HuH-7.5 (cell line): Measurements from ENCODE around the gene VSTM4.

Source experiments
- DNase-seq: peaks from one replicate; pipeline ENCODE4 v3.0.0; 2011; ENCODE audit warnings: low spot score

The VSTM4 gene

DNA sequence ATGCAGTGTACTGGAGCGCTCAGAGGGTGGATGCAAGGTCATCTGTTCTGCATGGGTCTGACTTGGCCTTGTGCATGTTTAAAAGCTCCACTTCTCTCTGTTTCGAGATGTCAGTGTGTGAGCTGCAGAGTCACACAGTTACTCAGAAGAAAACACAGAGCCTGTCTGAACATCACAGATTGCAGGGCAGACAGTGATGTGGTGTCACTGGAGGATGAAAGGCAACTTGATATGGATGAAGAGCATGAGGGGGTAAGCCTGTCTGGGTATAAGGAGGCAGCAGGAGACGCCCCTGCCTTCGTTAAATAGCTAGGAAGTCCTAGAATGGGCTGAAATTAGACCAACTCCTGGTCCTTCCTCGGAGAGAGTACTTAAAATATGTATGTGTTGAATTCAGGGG is 108.2 kb downstream of the VSTM4 start:
- DNase-seq, result no peak

DNA sequence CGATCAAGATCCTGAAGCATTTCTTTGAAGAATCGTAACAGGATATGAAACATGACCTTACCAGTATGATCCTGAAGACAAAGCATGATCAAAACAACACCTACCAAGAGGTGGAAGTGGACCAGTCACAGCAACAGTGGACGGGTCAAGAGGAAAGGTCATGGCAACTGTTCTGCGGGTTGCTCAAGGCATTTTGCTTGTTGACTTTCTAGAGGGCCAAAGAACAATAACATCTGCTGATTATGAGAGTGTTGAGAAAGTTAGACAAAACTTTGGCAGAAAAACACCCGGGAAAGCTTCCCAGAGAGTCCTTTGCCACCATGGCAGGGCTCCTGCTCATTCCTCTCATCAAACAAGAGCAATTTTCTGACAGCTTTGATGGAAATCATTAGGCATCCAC is 110.1 kb downstream of the VSTM4 start:
- no peak for DNase-seq

DNA sequence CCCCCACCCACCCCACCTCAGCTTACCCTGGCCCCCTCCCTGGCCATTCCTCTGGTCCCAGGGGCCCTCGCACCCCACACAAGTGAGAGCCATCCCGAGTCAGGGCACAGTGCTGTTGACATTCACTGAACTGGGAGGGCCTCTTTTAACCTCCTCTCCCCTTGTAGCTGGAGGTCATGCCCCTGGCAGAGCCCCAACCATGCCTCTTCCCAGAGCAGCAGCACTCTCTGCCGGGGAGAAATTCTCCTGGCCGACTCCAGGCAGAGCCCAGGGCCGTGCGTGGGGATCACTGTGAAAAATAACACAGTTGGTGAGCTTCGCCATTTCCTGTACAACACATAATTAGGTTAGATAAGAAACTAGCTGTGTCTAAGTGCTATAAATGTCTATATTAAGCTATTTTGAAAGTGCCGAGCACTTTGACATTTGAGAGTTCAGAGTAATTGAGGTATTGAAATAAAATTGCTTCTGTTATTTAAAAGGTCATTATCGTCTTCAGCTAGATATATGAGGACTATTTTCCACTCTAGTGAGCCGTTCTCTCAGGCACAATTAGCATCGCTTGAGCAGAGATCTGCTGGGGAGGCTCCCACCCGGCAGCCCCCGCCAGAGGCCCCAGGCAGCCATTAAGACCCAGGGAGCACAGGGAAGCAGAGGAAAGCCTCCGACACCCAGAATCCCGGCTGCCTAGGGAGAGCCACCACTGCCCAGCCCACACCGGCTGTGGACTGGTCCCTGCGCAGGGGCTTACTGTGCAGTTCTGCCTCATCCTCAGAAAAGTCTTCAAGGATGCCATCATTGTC is 113.3 kb downstream of the VSTM4 start:
- no peak for DNase-seq

DNA sequence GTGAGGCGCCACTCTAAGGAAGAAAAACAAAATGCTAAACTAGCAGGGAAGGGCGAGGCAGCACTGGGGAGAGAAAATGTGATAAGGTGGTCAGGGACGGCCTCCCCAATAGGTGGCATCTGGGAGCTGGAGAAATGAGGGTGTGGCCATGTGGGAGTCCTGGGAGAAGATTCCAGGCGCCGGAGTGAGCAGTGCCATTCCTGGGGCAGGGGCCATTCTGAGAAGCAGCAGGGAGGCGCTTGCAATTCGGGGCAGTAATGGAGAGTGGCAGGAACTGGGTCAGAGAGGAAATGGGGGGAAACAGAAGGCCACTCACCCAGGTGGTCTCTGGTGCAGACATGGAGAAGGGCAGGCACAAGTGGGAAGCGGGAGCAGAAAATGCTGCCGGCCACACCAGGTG is 113.9 kb downstream of the VSTM4 start:
- DNase-seq, result peak; percentile 16

DNA sequence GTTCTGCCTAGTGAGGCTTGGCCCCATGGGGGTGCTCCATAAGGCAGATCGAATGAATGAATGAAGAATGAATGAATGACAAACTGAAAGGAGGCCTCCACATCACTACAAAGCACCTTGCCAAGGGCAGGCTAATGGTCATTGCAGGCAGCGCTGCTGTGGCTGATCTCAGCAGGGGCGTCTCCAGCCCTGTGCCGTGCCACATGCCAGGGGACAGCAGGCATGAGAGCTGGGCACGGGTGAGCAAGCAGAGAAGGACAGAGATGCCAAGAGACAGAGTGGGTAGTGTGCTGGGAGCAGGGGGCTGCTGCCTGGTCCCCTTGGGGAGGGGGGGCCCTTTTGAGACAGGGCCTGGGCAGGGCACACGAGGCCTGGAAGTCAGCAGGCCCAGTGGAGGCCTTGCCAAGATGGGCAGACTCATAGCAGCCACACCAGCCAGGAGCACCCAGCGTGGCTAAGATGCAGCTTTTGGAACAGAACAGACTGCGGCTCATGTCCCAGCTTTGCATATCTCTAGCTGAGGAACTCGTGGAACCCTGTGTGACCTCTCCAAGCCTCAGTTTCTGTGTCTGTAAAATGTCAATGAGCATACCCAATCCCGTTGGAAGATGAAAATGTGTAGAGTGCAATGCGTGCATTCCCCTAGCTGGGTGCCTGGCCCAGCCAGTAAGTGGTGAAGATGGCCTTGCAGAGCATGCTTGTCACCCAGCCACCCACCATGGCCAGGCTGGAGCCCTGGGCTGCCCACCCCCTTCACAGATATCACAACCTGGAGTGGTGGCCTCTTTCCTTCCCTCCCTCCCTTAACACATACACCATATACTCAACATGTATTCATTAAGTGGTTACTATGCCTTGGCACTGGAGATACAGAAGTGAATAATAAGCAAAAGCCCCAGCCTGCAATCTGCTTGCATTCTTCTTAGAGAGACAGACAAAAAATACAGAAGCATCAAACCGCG is 114.6 kb downstream of the VSTM4 start:
- DNase-seq, result no peak

DNA sequence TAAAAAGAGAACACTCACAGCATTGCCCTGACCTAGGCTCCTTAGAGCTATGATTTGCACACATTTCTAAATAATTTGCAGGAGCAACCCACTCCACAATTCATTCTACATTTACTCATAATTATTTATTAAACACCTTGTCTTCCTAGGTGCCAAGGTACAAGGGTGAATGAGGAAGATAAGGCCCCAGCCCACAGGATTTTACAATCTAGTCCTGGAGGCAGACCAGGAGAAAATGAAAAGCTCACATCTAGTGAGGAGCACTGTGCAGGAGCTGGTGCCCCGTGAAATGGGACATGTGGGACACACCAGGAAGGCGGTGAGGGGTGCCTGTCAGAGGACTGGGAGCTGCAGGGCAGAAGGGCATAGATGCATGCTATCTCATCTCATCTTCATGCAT is 116.0 kb downstream of the VSTM4 start:
- DNase-seq, result no peak

DNA sequence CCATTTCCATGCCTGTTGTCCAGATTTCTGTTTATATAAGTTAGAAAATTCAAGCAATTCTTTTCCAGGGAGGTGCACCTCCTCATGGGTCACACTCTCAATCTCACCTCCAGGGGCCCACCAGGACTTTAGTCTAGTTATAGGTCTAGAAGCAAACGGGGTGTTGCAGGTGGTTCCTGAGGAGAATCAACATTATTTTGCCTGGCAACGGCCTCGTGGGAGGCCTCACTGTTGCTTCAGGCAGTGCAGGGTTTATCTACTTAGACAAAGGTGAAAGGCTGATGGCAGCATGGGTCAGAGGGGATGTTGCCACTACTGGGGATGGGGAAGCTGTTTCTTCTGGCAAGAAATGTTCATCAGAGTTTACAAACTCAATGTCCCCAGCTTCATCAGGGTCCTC is 119.0 kb downstream of the VSTM4 start:
- no peak for DNase-seq

DNA sequence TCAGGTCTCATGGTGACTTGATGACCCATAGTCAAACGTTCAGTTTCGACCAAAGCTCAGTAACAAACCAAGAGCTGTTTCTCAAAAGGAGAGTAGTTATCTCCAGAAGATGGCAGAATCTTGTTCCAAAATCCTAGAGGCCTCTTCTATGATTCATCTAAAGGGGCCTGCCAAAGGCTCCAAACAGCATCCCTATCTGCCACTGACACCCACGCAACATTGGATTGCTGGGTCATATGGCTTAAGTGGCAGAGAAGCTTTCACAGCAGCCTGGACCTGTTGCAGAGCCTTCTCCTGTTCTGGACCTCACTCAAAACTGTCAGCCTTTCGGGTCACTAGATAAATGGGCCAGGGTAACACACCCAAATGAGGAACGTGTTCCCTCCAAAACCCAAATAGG is 121.7 kb downstream of the VSTM4 start:
- DNase-seq, result no peak

DNA sequence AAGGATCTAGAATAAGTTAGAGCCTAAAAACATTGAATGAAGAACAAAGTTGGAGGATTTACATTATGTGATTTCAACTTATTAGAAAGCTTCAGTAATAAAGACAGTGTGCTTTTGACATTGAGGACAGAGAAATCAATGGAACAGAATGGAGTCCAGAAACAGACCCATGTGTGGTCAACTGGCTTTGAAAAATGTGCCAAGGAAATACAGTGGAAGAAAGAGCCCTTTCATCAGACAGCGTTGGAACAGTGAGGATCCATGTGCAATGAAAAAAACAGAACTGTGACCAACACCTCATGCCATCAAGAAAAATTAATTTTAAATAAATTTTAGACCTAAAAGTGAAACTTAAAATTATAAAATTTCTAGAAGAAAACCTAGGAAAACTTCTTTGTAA is 125.1 kb downstream of the VSTM4 start:
- no peak for DNase-seq

DNA sequence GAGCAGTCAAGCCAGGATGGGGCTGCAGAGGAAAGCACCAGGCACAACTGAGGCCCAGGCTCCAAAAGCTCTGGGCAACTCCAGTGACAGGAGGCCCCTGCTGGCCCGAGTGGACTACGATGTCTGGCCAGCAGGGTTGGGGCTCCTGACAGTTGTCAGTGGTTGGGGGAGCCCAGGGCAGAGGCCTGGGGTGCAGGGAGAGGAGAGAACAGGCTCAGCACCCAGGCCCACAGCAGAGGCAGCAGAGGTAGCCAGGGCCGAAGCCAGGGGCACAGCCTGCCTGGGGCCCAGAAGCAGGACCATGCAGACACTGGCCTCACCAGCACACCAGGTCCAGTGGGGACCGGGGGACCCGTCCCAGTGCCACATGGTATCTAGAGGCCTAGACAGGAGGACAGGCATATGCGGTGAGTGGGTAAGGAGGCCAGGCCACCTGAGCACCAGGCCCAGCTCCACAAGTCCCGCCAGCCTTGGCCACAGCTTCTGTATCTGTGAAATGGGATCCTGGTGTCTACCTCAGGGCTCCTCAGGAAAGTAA is 129.6 kb downstream of the VSTM4 start:
- DNase-seq, result no peak

DNA sequence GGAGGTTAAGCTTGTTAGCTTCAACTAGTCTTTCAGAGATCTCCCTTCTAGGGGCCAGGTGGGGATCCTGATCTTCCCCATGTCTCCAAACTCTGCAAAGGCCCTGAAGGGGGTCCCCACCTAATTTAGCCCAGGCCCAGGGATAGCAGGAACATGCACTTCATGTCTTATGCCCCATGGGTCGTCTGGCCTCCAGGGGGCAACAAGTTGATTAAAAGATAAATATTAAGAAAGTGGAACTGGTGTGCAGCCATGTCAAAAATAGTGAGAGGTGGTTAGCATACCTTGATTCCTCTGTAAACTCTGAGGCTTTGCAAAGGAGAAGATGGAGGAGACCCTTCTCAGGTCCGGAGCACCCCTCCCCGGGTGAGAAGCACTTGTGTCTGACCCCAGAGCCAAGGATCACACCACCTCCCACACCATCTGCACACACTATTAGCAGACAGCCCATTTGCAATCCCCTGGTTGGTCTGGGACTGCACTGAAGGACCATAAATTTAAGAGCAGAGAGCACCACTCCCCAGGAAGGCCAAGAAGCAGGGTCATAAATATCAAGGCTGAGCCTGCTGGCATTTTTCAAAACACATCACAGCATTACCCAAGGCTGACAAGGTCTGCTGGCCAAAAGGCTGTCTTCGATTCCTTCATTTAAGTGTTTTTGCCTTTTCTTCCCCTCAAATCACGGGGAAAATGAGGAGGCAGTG is 131.5 kb downstream of the VSTM4 start:
- no peak for DNase-seq

DNA sequence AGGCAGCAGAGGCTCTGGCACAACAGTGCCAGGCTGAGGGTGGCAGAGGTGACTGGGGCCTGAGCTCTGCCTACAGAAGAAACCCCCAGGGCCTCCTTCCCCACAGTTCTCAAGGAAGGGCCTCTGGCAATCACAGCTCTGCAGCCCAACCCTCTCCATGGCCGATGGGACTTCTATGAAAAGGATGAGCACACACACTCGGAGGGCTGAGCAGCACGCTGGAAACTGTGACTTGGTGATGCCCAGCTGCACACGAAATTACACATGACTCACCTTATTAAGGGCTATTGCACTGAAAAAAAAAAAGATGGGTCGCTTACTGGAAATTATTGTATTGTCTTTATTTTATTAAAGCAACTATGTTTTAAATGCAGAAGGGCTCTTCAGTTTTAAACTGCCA is 132.7 kb downstream of the VSTM4 start:
- no peak for DNase-seq

DNA sequence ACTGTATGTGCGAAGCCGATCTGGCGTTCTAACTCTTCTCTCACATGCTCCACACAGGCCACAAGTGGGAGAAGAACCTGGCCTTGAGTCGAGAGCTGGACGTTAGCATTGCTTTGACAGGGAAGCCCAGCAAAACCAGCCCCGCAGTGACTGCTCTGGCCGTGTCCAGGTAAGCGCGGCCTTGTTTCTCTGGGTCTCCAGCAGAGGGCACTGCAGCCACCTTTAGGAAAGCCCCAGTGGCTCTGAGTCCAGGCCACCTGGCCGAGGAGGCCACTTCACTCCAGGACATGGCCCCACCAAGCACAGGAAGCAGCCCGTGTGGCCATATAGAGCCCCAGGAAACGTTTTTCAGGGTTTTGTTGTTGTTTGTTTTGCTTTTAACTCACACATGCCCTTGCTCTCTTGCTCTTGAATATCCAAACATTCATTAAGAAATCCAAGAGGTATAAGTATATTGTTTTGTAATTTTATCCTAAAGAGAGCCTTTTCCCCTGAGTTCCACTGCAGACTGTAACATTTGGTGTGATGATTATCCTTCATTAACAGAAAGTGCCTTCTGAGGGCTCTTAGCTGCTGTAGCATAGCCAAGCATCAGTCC is 133.9 kb downstream of the VSTM4 start:
- peak; percentile 44 for DNase-seq

DNA sequence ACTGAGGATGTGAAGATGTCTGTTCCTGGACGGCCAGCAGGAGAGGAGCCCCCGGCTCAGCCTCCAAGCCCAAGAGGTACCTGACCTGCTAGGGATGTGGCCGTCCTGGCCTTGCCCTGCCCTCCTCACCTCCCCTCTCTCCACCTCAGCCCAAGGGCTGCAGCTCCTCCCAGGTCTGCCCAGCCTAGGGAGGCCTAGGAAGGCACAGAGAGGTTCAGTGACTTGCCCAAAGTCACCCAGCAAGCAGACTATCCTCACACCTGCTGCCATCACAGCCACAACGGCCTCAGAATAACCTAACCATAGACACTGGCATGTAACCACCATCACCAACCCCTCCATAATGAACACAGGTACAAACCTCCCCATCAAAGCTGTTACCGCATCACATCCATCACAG is 137.0 kb downstream of the VSTM4 start:
- no peak for DNase-seq

DNA sequence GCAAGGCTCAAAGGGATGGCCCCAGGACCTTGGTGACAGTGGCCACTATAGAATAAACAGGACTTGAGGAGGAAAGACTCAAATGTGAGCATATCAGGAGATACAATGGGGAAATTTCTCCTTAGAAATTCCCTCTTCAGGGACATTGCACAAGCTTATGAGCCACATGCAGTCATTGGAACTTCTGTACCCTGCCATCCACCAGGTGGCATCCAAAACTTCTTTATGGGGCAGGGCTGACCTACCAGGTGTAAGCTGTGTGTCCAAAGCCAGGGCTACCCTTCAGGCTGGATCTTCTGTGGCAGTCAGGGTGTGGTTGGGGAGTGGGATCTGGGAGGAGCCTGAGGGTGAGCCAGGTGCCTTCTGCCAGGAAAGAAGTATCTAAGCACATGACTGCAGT is 139.1 kb downstream of the VSTM4 start:
- no peak for DNase-seq

DNA sequence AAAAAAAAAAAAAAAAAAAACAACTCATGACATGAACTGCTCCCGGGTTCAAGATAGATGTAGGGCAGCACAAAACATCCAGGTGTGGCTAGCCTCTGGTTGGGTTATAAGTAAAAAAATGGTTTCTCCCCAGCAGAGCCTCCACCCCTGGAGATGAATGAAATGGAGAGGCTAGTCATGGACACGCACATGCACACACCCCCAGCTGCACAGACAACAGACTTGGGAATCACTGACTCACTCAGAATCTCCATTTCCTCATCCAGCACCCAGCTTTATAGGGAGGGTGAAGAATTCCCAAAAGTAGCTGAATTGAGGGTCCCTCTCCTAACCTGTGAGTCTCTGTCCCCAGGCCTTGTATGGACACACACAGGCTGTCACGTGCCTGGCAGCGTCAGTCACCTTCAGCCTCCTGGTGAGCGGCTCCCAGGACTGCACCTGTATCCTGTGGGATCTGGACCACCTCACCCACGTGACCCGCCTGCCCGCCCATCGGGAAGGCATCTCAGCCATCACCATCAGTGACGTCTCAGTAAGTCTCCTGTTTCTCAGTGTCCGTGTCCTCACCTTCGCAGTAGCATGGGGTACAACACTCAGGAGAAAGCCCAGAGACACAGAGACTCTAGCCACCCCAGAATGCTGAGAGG is 140.7 kb downstream of the VSTM4 start:
- no peak for DNase-seq

DNA sequence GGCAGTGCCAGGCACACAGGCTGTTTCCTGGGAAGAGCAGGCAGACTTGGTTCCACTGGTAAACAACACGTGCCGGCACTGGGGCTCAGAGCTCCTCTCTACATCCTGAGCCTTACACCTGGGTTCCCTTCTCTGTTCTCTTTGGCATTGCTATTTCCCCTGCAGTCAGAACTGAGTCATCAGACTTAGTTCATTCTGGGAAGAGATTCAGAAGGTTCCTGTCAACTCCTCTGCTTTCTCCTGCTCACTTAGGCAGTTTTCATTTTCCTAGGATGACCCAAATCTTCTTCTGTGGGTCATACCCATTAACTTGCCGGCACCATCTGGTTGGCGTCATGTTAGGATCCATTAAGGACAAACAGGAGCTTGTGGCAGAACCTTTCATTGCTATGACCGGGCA is 142.3 kb downstream of the VSTM4 start:
- DNase-seq, result no peak

DNA sequence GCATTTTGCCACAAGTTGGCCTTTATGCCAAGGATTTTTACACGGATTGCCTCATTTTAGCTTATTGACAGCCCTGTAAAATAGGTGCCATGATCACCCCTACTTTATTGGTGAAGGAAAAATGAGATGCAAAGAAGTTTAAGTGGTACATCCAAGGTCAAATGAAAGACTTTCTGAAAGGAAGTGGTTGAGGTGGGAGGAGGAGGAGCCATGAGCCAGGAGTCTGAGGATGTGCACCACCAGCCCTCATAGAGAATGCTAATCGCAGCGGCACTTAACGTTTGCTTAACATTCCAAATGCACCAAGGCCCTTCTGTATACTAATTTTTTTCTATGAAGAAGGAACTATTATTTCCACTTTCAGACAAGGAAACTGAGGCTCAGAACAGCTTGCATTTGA is 144.7 kb downstream of the VSTM4 start:
- DNase-seq, result no peak

DNA sequence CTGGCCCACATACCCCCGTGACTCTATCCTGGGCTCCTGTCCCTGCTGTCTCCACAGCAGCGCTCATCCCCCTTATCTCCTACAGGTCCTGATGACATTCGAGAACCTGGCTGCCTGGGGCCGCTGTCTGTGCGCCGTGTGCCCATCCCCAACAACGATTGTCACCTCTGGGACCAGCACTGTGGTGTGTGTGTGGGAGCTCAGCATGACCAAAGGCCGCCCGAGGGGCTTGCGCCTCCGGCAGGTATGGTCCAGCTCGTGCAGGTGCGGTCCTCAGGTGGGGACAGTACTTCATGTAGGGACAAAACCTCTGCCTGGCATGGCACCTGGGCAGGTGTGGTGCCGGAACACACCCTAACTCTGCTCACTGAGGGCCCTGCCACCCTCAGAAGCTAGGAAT is 145.3 kb downstream of the VSTM4 start:
- no peak for DNase-seq

DNA sequence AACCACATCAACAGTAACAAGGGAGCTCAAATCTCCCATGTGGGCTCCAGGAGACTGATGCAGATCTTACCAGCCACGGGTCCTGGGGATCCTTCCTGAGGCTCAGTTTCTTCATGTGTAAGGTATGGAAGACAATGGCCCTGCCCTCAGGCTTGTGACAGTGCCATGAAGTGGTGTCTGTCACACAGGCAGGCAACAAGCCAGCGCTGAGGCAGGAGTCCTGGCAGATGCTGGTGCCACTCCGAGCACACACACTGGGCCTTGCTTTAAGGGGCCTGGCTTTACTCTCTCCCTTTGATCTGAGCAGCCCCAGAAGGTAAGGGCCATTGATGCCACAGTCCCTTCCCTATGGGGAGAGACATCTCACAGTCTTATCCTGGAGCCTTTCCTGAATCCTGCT is 147.3 kb downstream of the VSTM4 start:
- no peak for DNase-seq

DNA sequence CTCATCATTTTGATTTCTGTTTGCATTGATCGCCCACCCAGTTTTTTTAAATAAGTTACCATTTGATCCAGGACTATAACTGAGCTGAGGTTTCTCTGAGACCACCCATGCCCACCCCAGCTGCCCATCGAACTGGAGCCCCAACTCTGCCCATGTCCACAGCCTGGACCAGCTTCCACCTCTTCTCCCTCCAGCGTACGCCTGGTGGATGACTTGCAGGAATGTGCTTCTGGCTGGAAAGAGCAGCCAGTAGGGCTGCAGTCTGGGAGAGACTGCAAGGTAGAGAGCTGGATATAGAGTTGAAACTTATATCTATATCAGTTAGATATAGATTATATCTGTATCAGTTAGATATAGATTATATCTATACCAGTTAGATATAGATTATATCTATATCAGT is 149.9 kb downstream of the VSTM4 start:
- no peak for DNase-seq
